Ascending aorta (tissue), 2 donors: ENCODE results near the gene RNF31. TPM values are rescaled to one million over a fixed set of nuclear protein-coding genes. Genes with fewer than 3 reads are reported as not detected.

Experiments
- DNase-seq, 2 donors: peaks; one replicate each; pipeline ENCODE4 v3.0.0-alpha.2; 2019; ENCODE audit warnings: low spot score in 2 of 2
- H3K27ac ChIP-seq, 2 donors: fragments of 200-600 bp; sonication (generic); one replicate each; pipeline ENCODE4 v1.5.1; 2016 to 2017; ENCODE audit warnings: mild to moderate bottlenecking in 1 of 2
- H3K27me3 ChIP-seq: fragments of 200-600 bp; sonication (generic); one replicate; pipeline ENCODE4 v1.5.1; 2017
- H3K36me3 ChIP-seq, 2 donors: fragments of 200-600 bp; sonication (generic); one replicate each; pipeline ENCODE4 v1.5.1; 2016
- H3K4me1 ChIP-seq, 2 donors: fragments of 200-600 bp; sonication (generic); one replicate each; pipeline ENCODE4 v1.5.1; 2016 to 2017; ENCODE audit warnings: mild to moderate bottlenecking in 1 of 2
- H3K4me3 ChIP-seq, 2 donors: fragments of 200-600 bp; sonication (generic); one replicate each; pipeline ENCODE4 v1.5.1; 2016 to 2017; ENCODE audit warnings: mild to moderate bottlenecking in 1 of 2
- H3K9me3 ChIP-seq, 2 donors: fragments of 200-600 bp; sonication (generic); one replicate each; pipeline ENCODE4 v1.5.1; 2016
- intact Hi-C: fragments of 100-400 bp; cut with DNase I; formaldehyde crosslinking; loops from one replicate; pipeline ENCODE4 v1.15.1; 2023
- total RNA-seq: library from RNA; depleted of rRNA; stranded (reverse); fragments of >200 nt; gene quantifications from one replicate; pipeline ENCODE4 v1.1.0, GENCODE V29; 2016
- TF ChIP-seq, protein P1 (sequence below), 3 experiments: fragments of 200-600 bp in 2 of 3; fragments of 450-650 bp in 1 of 3; sonication (generic) in 2 of 3; IDR thresholded peaks; one replicate each; pipeline ENCODE4 v1.5.1; 2016 to 2019; ENCODE audit warnings: antibody characterized with exemption in 3 of 3, mild to moderate bottlenecking in 1 of 3, moderate library complexity in 1 of 3

RNF31 gene
- total RNA-seq, 1 donor from 2014 or later, result 182 TPM

DNA sequence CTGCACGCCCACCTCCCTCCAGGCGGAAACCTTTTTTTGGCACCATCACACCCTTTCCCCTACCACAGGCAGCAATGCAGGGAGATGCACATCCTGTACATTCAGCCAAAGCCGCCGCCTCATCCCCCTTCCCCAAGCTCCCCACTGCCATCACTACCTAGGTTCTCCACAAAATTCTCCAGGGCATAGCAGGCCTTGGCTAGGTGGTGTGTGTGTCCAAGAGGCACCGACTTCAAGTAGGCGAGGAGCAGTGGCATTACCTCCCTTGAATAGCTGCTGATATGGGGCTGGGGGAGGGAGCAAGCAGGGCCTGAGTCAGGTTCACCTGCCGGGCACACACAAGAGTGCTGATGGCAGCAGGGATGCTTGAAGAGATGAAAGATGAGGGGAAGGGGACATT, 37.7 kb downstream of the RNF31 start:
- H3K9me3 ChIP-seq, result no peaks in the 10 kb centered on the region
- no peak overlapping the region for H3K4me3 ChIP-seq
- peaks cover 29 to 58% of the 10 kb centered on the region in 2 donors for H3K36me3 ChIP-seq
- H3K27ac ChIP-seq, result no peak overlapping the region
- TF ChIP-seq, protein P1, sequence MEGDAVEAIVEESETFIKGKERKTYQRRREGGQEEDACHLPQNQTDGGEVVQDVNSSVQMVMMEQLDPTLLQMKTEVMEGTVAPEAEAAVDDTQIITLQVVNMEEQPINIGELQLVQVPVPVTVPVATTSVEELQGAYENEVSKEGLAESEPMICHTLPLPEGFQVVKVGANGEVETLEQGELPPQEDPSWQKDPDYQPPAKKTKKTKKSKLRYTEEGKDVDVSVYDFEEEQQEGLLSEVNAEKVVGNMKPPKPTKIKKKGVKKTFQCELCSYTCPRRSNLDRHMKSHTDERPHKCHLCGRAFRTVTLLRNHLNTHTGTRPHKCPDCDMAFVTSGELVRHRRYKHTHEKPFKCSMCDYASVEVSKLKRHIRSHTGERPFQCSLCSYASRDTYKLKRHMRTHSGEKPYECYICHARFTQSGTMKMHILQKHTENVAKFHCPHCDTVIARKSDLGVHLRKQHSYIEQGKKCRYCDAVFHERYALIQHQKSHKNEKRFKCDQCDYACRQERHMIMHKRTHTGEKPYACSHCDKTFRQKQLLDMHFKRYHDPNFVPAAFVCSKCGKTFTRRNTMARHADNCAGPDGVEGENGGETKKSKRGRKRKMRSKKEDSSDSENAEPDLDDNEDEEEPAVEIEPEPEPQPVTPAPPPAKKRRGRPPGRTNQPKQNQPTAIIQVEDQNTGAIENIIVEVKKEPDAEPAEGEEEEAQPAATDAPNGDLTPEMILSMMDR (IDR thresholded peaks at IDR 0.05), result no peak
- peaks cover 0 to 19% of the 10 kb centered on the region in 2 donors for H3K4me1 ChIP-seq
- intact Hi-C loops, result no loop called here
- no peak for DNase-seq
- no peaks in the 10 kb centered on the region for H3K27me3 ChIP-seq

DNA sequence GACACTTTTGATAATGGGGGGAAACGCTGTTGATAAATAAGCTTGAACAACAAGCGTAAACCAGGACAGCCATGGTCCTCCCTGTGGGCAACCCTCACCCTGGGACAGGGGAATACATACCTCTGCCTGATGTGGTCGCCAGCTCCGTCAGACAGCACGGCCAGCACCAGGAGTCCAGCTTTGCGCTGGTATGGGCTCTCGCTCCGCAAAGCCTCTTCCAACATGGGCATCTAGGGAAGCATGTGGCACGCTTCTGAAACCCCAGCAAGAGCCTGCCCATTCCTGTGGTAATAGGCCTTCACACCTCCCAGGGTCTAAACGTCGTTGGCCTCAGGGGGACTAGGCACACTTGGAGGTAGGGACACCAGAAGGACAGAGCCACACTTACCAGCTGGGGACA, 38.4 kb downstream of the RNF31 start:
- Histone ChIP-seq H3K4me3 (no peak overlapping the region), H3K4me1 (peaks cover 0 to 19% of the 10 kb centered on the region in 2 donors), H3K36me3 (peaks cover 29 to 54% of the 10 kb centered on the region in 2 donors), H3K27ac (no peak overlapping the region), H3K9me3 (no peaks in the 10 kb centered on the region), H3K27me3 (no peaks in the 10 kb centered on the region)
- TF ChIP-seq, protein P1 (IDR thresholded peaks at IDR 0.05), result no peak
- intact Hi-C loops, result no loop called here
- no peak for DNase-seq

DNA sequence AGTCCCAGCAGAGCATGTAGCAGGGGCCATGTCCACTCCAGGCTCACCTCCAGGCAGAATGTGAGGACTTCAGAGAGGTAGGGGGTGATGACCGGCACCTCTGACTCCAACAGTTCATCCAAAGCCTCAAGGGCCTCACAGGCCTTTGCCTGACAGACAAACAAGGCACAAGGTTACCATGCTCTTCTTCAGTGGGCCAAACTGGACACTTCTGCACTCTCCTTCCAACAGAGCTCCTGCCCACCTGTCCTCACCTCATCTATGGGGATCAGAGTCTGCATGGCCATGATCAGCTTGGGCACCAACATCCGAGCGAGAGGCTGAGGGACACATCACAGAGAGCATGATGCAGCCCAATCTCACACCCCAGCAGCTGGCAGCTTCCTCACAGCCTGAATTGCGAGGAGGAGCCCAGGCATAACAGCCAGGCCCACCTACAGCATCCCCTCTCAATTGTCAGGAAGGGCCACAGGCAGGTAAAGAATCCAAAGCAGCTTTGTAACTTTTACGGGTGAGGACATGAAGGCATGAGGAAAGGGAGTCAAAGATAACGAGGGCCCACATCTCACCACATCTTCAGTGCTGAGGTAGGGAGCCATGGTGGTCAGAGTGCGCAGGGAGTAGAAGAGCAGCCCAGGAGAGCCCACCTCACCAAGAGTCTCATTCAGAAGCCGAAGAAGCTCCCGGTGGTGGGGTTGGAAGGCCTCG, 39.7 kb downstream of the RNF31 start:
- intact Hi-C loops, result no loop called here
- Histone ChIP-seq H3K27me3 (no peaks in the 10 kb centered on the region), H3K9me3 (no peaks in the 10 kb centered on the region), H3K27ac (no peak overlapping the region), H3K36me3 (peaks cover 31 to 49% of the 10 kb centered on the region in 2 donors), H3K4me1 (peaks cover 0 to 19% of the 10 kb centered on the region in 2 donors), H3K4me3 (no peak overlapping the region)
- no peak for DNase-seq
- TF ChIP-seq, protein P1 (IDR thresholded peaks at IDR 0.05), result no peak

DNA sequence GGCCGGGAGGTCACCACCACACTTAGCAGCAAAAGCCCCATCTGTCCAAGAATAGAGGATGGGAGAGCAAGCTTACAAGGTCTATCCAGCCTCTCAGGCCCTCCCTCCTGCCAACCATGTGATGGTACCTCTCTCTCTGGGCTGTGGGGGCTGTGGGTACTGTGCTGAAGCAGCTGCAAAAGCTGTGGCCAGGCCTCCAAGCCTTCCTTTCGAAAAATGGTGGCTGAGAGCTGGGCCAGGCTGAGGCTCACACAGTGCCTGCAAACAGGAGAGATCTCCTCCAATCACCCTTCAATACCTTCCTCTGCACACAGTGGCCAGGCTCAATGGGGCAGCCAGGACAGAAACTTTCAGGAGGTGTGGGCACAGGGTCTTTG, 40.2 kb downstream of the RNF31 start:
- peak overlapping the region in 1 of 2 donors; percentile 83 for H3K4me3 ChIP-seq
- intact Hi-C loops, result no loop called here

DNA sequence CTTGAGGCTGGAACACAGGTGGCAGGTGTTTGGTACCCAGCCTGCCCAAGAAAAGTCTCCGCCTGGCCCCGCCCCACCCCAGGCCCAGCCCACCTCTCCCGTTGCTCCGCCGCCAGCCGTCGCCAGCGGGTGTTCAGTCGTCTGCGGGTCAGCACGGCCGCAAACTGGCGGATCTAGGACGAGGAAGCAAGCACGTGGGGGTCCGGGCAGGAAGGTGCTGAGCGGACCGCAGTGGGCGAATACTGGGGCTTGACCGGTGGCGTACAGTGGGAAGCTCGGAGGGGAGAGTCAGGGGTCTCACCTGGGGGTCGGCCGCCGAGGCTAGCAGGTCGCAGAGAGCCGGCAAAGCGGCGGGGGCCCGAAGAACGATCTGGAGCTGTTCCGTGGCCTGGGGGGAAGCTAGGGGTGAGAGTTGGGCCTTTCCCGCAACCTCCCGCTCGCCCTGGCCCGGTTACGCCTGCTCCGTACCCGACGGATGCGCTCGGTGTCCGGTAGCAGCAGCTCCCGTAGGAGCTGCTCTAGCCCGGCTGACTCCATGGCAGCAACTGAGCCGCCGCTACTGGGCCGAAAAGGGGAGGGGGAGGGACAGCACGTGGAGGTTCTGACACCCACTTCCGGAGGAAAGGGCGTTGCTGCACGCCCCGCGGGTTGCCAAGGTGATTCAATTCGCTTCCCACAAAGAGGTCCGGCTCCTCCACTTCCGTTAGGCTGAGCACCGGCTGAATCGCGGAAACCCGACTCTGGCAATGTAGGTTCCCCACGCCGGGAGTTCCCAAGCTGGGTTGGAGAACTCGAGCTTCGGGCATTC, 41.2 kb downstream of the RNF31 start, which contains the start of gene IPO4:
Gene IPO4, minus strand, starts transcription at position 566 of the 808 bp plus-strand sequence. Its CDS starts 29 bp downstream, at position 537.
- Histone ChIP-seq H3K36me3 (peaks cover 32 to 46% of the 10 kb centered on the region in 2 donors), H3K27ac (peak within 1 kb of the TSS; percentile 43 to 58), H3K4me3 (peak within 1 kb of the TSS; percentile 50 to 83), H3K9me3 (no peaks in the 10 kb centered on the region), H3K4me1 (peaks cover 0 to 19% of the 10 kb centered on the region in 2 donors), H3K27me3 (no peaks in the 10 kb centered on the region)
- TF ChIP-seq, protein P1 (IDR thresholded peaks at IDR 0.05), result no peak
- intact Hi-C loops, result loop anchor here (2.0 kb wide), 3 partner anchors 28 to 74 kb away; partner anchors contain the start of genes DCAF11, IRF9, NRL and PSME2
- DNase-seq, result peak; percentile 81 to 97

More for the DNA sequence above, 40.2 kb downstream of the RNF31 start:
- TF ChIP-seq, protein P1 (IDR thresholded peaks at IDR 0.05), result no peak
- Histone ChIP-seq H3K4me1 (peaks cover 0 to 19% of the 10 kb centered on the region in 2 donors), H3K9me3 (no peaks in the 10 kb centered on the region), H3K27ac (no peak overlapping the region), H3K27me3 (no peaks in the 10 kb centered on the region), H3K36me3 (peaks cover 33 to 48% of the 10 kb centered on the region in 2 donors)
- DNase-seq, result no peak
